Measurements from ENCODE around the gene CAMK1D. TPM values are rescaled to one million over a fixed set of nuclear protein-coding genes. Genes with fewer than 3 reads are reported as not detected.
"Not testable (repeated sequence)": the region's sequence is repeated elsewhere in the genome, so short reads cannot be mapped to it uniquely, and the experiment has no call there.

The CAMK1D gene
- total RNA-seq, 2 donors from 2014 or later = 4.5 to 7.8 TPM

DNA sequence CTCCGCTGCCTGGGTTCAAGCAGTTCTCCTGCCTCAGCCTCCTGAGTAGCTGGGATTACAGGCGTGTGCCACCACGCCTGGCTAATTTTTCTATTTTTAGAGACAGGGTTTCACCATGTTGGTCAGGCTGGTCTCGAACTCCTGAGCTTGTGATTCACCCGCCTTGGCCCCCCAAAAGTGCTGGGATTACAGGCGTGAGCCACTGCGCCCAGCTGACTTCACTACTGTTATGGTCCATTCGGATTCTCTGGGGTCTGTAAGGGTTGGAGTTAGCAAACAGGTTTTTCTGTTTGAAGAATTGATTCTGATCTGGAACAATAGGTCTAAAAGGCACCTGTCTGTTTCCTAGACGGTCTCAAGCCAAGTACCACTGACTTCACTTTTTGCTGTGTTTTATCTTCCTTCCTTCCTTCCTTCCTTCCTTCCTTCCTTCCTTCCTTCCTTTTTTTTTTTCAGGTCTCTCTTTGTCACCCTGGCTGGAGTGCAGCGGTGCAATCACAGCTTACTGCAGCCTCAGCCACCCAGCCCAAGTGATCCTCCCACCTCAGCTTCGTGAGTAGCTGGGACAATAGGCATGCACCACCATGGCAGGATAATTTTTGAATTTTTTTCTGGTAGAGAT is 192.2 kb downstream of the CAMK1D start:
- Mint-ChIP-seq H3K27me3 (ENCODE audit: insufficient read depth) (no peaks in the 10 kb centered on the region), H3K27ac (no peak overlapping the region), H3K4me3 (no peak overlapping the region), H3K36me3 (ENCODE audit: low read depth) (no peaks in the 10 kb centered on the region), H3K4me1 (no peaks in the 10 kb centered on the region), H3K9me3 (peaks cover 2% of the 10 kb centered on the region)
- TF ChIP-seq CTCF (conservative IDR thresholded peaks at IDR 0.05) = no peak
- H3K27ac ChIP-seq (ENCODE audit: low read depth, low read length) = no peak overlapping the region
- no peaks in the 10 kb centered on the region for H3K27me3 ChIP-seq (ENCODE audit: control insufficient read depth, insufficient read depth, low read length, poor library complexity, severe bottlenecking)
- no peak overlapping the region for H3K9ac ChIP-seq (ENCODE audit: extremely low read depth, low read length, poor library complexity, severe bottlenecking)
- H3K9me3 ChIP-seq (ENCODE audit: control insufficient read depth, low read length) = no peaks in the 10 kb centered on the region
- DNase-seq = peak; percentile 20
- no peaks in the 10 kb centered on the region for H3K36me3 ChIP-seq (ENCODE audit: control insufficient read depth, insufficient read depth, low read length)
- no peak overlapping the region for H3K4me3 ChIP-seq (ENCODE audit: low read length)
- no peaks in the 10 kb centered on the region for H3K4me1 ChIP-seq (ENCODE audit: control insufficient read depth, insufficient read depth, low read length)
- 82 to 83% methylated on average over 6 to 11 of the region's 11 CpGs for WGBS, 2 experiments (ENCODE audit: insufficient coverage in 1 of 2, insufficient read length in 1 of 2)

DNA sequence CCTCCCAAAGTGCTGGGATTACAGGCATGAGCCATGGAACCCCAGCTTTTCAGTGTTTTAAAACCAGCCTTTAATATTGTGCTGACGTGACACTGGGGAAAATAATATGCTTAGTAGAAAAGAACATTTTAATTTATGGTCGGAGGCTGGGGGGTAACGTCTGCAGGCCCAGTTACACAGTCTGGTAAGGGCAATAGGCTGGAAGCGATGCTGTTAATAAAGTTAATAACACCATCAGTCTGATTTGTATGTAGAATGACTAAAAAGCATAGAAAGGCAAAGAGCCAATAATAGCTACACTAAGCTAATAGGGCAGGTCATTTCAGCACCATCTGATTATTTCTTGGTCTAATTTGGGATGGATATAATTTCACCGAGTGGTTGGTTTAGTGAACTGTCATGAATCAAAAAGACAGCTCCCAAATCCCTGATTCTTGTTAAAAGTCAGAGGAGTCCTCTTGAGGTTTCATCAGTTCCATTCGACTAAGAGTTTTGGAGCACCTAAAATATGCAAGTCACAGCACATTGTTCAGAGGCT is 192.9 kb downstream of the CAMK1D start:
- no peaks in the 10 kb centered on the region for H3K36me3 Mint-ChIP-seq (ENCODE audit: low read depth)
- no peak for DNase-seq
- H3K9me3 ChIP-seq (ENCODE audit: control insufficient read depth, low read length) = no peaks in the 10 kb centered on the region
- WGBS, 2 experiments (ENCODE audit: insufficient coverage in 1 of 2, insufficient read length in 1 of 2) = 90 to 94% methylated on average over 5 to 6 of the region's 6 CpGs
- no peak overlapping the region for H3K4me3 Mint-ChIP-seq
- no peak overlapping the region for H3K27ac ChIP-seq (ENCODE audit: low read depth, low read length)
- no peaks in the 10 kb centered on the region for H3K36me3 ChIP-seq (ENCODE audit: control insufficient read depth, insufficient read depth, low read length)
- no peak overlapping the region for H3K4me3 ChIP-seq (ENCODE audit: low read length)
- H3K9ac ChIP-seq (ENCODE audit: extremely low read depth, low read length, poor library complexity, severe bottlenecking) = no peak overlapping the region
- peaks cover 2% of the 10 kb centered on the region for H3K9me3 Mint-ChIP-seq
- no peaks in the 10 kb centered on the region for H3K27me3 ChIP-seq (ENCODE audit: control insufficient read depth, insufficient read depth, low read length, poor library complexity, severe bottlenecking)
- no peaks in the 10 kb centered on the region for H3K4me1 ChIP-seq (ENCODE audit: control insufficient read depth, insufficient read depth, low read length)
- H3K27ac Mint-ChIP-seq = no peak overlapping the region
- H3K4me1 Mint-ChIP-seq = no peaks in the 10 kb centered on the region
- no peaks in the 10 kb centered on the region for H3K27me3 Mint-ChIP-seq (ENCODE audit: insufficient read depth)
- TF ChIP-seq CTCF (conservative IDR thresholded peaks at IDR 0.05) = no peak

- WGBS, 2 experiments (ENCODE audit: insufficient coverage in 1 of 2, insufficient read length in 1 of 2) = 60 to 77% methylated on average over 2 to 3 of the region's 3 CpGs
- H3K36me3 Mint-ChIP-seq (ENCODE audit: low read depth) = no peaks in the 10 kb centered on the region
- H3K4me1 Mint-ChIP-seq = no peaks in the 10 kb centered on the region
- H3K27ac Mint-ChIP-seq = no peak overlapping the region
- peak; percentile 8 for DNase-seq
- no peak overlapping the region for H3K4me3 Mint-ChIP-seq
- Histone ChIP-seq H3K9ac (ENCODE audit: extremely low read depth, low read length, poor library complexity, severe bottlenecking) (no peak overlapping the region), H3K4me3 (ENCODE audit: low read length) (no peak overlapping the region), H3K4me1 (ENCODE audit: control insufficient read depth, insufficient read depth, low read length) (no peaks in the 10 kb centered on the region), H3K27ac (ENCODE audit: low read depth, low read length) (no peak overlapping the region), H3K9me3 (ENCODE audit: control insufficient read depth, low read length) (no peaks in the 10 kb centered on the region), H3K27me3 (ENCODE audit: control insufficient read depth, insufficient read depth, low read length, poor library complexity, severe bottlenecking) (no peaks in the 10 kb centered on the region), H3K36me3 (ENCODE audit: control insufficient read depth, insufficient read depth, low read length) (no peaks in the 10 kb centered on the region)
- H3K27me3 Mint-ChIP-seq (ENCODE audit: insufficient read depth) = no peaks in the 10 kb centered on the region
- TF ChIP-seq CTCF (conservative IDR thresholded peaks at IDR 0.05) = no peak
- peaks cover 2% of the 10 kb centered on the region for H3K9me3 Mint-ChIP-seq
These were observed 194.2 kb downstream of the CAMK1D start for GRCh38 chr10:12543589-12543988.

- H3K9me3 Mint-ChIP-seq = peaks cover 11% of the 10 kb centered on the region
- not testable (repeated sequence) for H3K4me3 Mint-ChIP-seq; H3K27ac Mint-ChIP-seq; H3K4me1 ChIP-seq (ENCODE audit: control insufficient read depth, insufficient read depth, low read length); H3K27me3 ChIP-seq (ENCODE audit: control insufficient read depth, insufficient read depth, low read length, poor library complexity, severe bottlenecking); H3K27me3 Mint-ChIP-seq (ENCODE audit: insufficient read depth); H3K9me3 ChIP-seq (ENCODE audit: control insufficient read depth, low read length); H3K36me3 Mint-ChIP-seq (ENCODE audit: low read depth); H3K36me3 ChIP-seq (ENCODE audit: control insufficient read depth, insufficient read depth, low read length); H3K4me1 Mint-ChIP-seq; H3K9ac ChIP-seq (ENCODE audit: extremely low read depth, low read length, poor library complexity, severe bottlenecking); H3K4me3 ChIP-seq (ENCODE audit: low read length); H3K27ac ChIP-seq (ENCODE audit: low read depth, low read length)
- WGBS, 2 experiments (ENCODE audit: insufficient coverage in 1 of 2, insufficient read length in 1 of 2) = 93 to 94% methylated on average over 7 to 9 of the region's 10 CpGs
- peak; percentile 7 for DNase-seq
These were observed 196.9 kb downstream of the CAMK1D start for GRCh38 chr10:12546160-12546802.

All from endodermal cell (in vitro differentiated cells).